ENCODE measurements around the gene C1orf94.

Gene C1orf94

DNA sequence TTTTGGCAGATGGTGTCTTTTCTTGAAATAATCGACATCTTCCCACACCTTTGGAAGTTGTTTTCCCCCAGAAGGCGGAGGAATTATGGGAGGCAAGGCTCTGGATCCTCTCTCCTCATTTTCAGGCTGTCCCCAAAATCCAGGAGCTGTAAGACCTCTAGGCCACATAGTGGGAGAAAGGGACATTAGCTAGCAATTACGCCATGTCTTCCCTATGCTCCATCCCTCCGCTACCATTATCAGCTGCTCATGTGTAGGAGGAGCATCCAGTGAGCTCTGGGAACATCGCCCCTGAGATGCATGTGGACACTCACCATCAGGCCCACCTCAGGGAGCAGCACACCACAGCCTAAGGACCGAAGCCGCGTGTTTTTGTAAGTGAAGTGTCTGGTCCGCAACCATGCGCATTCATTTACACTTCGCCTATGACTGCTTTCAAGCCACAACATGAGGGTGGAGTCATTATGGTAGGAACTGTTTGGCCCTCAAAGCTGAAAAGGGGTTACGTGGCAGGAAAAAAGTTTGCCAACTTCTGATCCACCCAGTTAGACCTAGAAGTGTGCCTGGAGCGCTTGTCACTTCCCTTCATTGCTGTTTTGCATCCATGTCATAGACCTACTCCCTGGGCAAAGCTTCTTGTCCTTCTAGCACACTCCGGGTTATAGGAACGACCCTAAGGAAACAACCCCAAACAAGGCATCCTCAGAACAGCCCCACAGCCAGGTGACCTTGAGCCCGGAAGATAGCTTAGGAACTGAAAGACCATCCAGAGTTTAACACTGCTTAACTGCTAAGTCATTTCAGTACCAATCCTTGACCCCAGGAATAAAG, 85.5 kb downstream of the C1orf94 start:
- DNase-seq: no peak

DNA sequence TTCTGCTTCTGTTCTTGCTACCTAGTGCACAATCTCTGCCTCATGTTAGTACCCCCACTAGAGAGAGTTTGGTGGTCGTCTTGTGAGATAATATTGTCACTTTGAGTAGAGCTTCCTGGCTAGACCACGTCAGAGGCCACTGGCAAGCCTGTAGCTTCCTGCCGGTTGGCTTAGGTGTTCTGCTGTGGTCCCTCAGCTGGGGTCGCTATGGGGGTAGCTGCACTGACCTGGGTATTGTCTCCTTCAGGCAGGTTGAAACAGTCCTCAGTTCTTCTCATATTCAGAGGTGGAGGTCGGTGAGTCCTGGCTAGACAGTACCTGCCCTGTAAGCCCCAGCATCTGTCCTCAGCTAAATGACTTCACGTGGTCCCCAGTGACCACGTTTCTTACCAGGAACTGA, 86.2 kb downstream of the C1orf94 start:
- DNase-seq: no peak

DNA sequence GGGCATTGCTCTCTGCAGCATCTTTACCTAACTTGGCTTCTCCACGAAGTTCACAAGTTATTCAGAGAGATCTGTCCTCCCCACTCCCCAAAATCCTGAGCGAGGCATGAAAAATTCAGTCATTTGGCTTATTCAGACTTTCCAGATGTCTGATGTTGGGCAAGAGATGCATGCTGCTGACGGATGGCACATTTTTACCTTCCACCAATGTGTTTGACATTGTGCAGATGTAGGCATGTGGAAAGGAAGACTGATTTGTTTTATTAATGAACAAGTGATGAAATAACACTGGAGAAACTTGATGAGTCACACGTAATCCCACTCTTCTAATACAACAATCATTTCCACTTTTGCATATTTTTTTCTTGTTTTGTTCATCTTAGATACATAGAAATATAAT, 86.7 kb downstream of the C1orf94 start:
- no peak for DNase-seq

DNA sequence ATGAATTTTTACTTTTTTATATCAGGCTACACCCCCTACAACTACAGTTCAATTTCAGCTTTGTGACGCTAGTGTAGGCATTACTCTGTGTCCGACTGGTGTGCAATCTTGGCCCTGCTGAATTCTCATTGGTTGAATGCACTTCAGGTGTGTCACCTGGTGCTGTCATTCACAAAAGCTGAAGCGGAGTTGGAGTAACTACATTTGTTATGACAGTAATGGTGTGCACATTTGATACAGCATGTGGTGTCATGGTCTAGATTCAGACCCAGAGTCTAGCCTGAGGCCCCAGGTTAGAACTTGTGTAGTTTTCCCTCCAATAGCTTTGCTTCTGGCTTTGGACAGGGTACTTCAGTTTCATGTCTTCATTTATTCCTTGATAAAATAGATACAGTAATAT, 88.7 kb downstream of the C1orf94 start:
- DNase-seq: no peak

DNA sequence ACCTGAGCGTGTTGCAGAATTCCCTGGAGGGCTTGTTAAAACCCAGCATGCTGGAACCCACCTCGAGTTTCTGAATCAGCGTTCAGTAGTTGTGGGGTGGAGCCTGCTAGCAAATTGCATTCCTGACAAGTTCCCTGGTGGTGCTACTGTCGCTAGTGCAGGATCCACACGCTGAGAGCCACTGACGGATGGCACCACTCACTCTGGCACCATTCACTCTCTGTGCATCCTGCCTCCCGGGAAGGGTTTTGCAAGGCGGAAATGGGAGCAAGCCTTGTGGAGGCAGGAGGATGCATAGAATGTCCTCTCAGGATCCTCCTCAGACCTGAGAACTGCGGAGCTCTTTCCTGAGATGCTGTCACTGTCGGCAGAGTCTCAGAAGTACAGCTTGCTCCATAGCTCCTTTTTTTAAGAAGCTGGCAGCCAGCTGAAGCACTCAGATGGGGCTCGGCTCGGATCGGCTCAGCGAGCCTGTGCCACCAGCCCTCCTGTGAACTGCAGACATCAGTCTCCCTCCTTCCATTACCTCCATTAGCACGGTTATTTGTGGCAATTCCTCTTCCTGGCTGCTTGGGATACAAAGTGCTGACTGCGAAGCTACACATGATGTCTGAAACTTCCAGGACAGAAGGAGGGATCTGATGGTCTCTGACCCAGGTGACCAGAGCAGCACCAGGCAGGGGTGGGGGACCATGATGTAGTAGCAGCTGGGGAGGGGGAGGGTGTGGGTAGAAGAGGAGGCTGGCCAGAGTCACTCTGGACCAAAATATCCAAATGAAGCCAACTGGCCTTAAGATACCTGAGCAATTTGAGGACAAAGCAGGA, 89.6 kb downstream of the C1orf94 start:
- DNase-seq: no peak

DNA sequence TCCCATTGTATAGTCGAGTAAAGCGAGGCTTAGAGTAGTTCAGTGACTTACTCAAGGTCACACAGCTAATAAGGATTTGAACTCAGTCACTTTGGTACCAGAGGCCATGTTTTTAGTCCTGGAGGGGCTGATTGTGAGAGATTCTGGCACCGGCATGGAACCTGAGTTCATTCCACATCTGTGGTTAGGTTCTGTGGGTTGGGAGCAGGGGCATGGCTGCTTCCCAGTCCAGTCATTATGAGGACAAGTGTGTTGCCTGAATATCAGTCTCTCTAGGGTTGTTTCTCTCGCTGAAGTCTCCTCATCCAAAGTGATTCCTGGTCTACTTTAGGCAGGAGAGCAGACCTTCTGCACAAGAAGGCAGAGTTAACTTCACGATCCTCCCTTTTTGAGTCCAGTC, 90.6 kb downstream of the C1orf94 start:
- DNase-seq: no peak

DNA sequence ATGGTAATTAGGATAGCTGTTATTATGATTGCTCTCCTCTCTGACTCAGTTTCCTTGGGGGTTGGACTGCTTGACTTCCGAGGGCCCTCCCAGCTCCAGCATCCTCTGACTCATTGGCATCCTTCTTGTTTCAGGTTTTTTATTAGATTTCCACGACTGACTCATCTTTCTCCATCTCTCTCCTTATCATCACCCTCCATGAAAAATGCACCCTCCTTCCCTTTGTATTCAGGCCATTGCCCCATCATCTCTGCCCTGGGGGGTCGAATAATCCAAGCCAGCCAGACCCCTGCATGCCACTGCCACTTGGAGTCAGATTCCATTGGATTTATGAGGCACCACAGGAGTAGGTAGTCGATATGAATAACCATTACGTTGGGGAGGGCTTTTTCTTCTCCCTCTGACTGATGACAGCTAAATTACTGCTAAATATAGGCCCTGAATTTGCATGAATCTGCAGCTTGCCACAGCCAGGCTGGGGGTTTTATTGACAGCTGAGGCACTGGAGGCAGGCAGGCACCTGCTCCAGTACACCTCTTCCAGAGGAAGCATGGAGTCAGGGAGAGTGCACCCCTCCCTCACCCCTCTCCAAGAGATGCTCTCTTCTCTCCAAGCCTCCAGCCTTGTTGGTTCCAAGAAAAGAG, 91.7 kb downstream of the C1orf94 start:
- DNase-seq: no peak

Measured in SHP77 treated with DMSO at 0.1 percent for 48 hours (cell line).